Coronary artery (tissue), 2 donors: ENCODE results near the gene CNOT9.

Experiments used
- DNase-seq: peaks from one replicate; pipeline ENCODE4 v3.0.0-alpha.2; 2017; ENCODE audit warnings: low spot score
- H3K27ac ChIP-seq, 2 donors: fragments of 200-600 bp; sonication (generic); one replicate each; pipeline ENCODE4 v1.5.1; 2016 to 2019
- H3K4me3 ChIP-seq: fragments of 200-600 bp; sonication (generic); 2 replicates; pipeline ENCODE4 v1.5.1; 2016; ENCODE audit warnings: mild to moderate bottlenecking, moderate library complexity
- TF ChIP-seq, protein P1 (sequence below): fragments of 200-600 bp; sonication (generic); IDR thresholded peaks from one replicate; pipeline ENCODE4 v1.5.1; 2019; ENCODE audit warnings: antibody characterized with exemption

The CNOT9 gene

DNA sequence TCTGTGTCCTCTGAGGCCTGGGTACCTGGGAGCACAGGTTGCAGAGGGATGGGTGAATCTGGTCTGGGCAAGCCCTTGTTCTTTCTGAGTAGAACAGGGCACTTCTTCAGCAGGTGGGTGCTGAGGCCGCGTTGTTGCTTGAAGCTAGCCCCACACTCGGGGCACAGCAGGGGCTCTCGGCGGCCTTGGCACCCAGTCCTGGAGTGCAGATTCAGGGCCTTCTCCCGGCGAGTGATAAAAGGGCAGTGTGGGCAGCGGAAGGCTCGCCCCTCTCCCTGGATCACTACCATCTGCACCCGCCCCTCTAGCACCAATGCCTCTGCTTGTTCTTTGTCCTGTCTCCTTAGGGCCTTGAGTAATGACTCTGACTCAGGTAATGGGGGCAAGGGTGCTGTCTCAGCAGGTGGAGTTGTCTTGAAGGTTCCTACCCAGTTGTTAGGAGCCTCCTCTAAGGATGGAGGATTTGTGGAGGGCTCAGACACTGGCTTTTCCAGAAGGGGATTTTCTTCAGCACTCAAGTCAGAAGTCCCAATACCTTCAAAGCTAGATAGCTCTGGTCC, 75.2 kb downstream of the CNOT9 start:
- TF ChIP-seq, protein P1, sequence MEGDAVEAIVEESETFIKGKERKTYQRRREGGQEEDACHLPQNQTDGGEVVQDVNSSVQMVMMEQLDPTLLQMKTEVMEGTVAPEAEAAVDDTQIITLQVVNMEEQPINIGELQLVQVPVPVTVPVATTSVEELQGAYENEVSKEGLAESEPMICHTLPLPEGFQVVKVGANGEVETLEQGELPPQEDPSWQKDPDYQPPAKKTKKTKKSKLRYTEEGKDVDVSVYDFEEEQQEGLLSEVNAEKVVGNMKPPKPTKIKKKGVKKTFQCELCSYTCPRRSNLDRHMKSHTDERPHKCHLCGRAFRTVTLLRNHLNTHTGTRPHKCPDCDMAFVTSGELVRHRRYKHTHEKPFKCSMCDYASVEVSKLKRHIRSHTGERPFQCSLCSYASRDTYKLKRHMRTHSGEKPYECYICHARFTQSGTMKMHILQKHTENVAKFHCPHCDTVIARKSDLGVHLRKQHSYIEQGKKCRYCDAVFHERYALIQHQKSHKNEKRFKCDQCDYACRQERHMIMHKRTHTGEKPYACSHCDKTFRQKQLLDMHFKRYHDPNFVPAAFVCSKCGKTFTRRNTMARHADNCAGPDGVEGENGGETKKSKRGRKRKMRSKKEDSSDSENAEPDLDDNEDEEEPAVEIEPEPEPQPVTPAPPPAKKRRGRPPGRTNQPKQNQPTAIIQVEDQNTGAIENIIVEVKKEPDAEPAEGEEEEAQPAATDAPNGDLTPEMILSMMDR, result no peak
- DNase-seq, result no peak
- no peak overlapping the region for H3K4me3 ChIP-seq
- H3K27ac ChIP-seq, result no peak overlapping the region

DNA sequence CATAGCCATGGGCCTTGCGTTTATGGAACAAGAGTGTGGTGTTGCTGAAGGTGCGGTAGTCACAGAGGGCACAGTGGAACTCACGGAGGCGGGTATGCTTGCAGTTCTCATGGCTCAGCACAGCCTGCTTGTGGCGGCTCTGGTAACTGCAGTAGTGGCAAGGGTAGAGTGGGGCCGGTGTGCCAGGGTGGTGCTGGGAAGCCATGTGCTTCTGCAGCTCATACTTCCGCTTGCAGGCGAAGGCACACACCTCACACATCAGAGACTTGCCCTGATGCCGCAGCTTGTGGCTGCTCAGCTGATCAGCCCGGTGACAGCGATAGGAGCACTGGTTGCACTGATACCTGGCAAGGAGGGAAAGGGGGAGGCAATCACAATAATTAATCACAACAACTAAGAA, 76.1 kb downstream of the CNOT9 start:
- TF ChIP-seq, protein P1, result no peak
- Histone ChIP-seq H3K4me3 (no peak overlapping the region), H3K27ac (no peak overlapping the region)
- DNase-seq, result no peak

DNA sequence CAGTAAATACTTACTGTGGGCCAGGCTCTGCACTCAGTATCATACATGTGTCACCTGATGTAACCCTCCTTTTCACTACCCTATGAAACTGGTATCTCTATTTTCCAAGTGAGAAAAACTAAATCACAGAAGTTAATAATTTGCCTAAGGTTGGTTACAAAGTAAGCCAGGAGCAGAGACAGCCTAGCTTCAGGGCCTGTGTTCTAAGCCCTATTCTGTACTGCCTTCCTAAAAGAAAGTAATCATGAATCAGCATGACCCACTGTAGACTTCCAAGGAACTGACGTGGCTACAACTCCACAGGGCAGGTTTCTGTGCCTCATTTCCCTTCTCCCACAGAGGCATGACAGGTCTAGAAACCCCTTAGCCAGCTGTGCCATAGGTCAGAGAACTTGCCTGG, 76.5 kb downstream of the CNOT9 start:
- TF ChIP-seq, protein P1, result no peak
- Histone ChIP-seq H3K27ac (no peak overlapping the region), H3K4me3 (no peak overlapping the region)
- DNase-seq, result no peak
